HG02938 (cell line): Measurements from ENCODE around the gene CIT.
"Not testable (repeated sequence)": the region's sequence is repeated elsewhere in the genome, so short reads cannot be mapped to it uniquely, and the experiment has no call there.

Experiments used
- ATAC-seq: cut with Tn5 transposase; IDR thresholded peaks from one replicate; pipeline ENCODE4 v1.9.1; 2021; ENCODE audit warnings: mild to moderate bottlenecking, moderate library complexity; ENCODE audit not compliant: unreplicated experiment

The CIT gene

GRCh38 chr12:119746169-119746568 is 131.0 kb downstream of the CIT start:
- ATAC-seq = no peak

DNA sequence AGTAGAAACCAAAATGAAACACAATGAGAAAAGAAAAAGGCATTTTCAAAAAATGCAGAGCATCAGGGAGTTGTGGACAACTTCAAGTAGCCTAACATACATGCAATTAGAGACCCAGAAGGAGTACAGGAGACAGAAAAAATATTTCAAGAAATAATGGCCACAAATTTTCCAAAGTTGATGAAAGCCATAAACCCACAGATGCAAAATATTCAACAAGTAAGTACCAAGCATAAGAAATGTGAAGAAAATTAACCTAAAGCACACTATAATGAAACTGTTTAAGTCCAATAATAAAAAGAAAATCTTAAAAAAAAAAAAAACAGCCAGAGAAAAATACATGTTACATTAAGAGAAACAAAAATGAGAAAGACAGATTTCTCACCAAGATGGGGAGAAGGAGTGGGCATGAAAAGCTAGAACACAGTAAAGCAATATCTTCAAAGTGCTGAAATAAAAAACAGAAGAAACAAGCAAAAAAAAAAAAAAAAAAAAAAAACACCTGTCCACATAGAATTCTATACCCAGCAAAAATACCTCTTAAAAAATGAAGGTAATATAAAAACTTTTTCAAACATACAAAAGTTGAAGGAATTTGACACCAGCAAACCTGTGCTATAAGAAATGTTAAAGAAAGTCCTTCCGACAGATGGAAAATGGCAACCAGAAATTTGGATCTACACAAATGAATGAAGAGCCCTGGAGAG is 132.1 kb downstream of the CIT start:
- ATAC-seq = no peak

- ATAC-seq = no peak
These were observed 134.4 kb downstream of the CIT start for GRCh38 chr12:119742700-119743099.

GRCh38 chr12:119740830-119741229 is 136.3 kb downstream of the CIT start:
- ATAC-seq = no peak

GRCh38 chr12:119735079-119735478 is 142.0 kb downstream of the CIT start:
- ATAC-seq = no peak

GRCh38 chr12:119730381-119730780 is 146.7 kb downstream of the CIT start:
- ATAC-seq = no peak

DNA sequence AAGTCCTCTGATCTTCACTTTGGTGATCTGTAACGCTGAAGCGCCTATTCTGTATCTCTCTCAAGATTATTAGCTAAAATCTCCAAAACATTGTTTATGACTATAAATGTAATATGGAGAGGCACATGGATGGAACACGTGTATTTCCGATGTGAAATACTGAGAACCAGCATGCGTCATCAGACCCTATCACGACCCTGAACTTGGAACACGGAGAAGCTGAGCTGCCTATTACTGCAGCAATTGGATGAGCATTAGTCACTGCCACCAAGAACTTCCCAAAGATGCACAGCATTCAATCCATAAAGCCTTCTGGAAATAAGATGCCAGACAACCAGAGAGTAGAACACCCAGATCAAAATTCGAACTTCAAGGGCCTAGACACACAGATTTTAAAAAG is 147.2 kb downstream of the CIT start:
- ATAC-seq = no peak

GRCh38 chr12:119728444-119728745 is 148.7 kb downstream of the CIT start:
- ATAC-seq = no peak

DNA sequence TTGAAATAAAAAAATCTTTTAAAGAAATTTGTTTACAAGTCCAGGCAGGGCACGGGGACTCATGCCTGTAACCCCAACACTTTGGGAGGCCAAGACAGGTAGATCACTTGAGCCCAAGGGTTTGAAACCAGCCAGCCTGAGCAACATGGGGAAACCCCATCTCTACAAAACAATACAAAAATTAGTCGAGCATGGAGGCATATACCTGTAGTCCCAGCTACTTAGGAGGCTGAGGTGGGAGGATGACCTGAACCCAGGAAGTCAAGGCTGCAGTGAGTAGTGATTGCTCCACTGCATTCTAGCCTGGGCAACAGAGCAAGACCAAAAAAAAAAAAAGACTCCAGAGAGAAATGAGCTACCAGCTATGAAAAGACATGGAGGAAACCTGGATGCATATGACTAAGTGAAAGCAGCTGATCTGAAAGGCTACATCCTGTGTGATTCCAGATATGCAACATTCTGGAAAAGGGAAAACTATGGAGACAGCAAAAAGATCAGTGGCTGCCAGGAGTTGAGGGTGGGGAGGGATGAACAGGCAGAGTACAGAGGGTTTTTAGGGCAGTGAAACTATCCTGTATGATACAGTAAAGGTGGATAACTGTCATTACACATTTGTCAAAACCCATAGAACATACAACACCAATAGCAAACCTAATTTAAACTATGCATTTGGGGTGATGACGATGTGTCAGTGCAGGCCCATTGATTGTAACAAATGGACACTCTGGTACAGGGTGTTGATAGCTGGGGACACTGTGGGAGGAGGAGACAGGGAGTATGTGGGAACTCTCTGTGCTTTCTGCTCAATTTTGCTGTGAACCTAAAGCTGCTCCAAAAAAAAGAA is 149.3 kb downstream of the CIT start:
- no peak for ATAC-seq

GRCh38 chr12:119725523-119725922 is 151.6 kb downstream of the CIT start:
- no peak for ATAC-seq

GRCh38 chr12:119721306-119721705 is 155.8 kb downstream of the CIT start:
- no peak for ATAC-seq

- no peak for ATAC-seq
These were observed 156.8 kb downstream of the CIT start for GRCh38 chr12:119720349-119720748.

GRCh38 chr12:119718141-119718540 is 159.0 kb downstream of the CIT start:
- ATAC-seq = no peak

DNA sequence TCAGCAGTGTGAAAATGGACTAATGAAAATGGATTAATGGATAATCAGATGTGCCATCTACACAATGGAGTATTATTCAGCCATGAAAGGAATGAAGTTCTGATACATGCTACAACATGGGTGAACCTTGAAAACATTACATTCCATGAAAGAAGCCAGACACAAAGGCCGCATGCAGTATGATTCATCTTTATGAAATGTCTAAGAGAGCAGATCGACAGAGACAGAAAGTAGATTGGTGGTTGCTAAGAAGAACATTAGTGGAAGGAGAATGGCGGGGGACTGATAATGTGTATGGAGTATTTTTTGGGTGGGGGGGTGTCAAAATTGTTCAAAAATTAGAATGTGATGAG is 161.9 kb downstream of the CIT start:
- ATAC-seq = no peak

- ATAC-seq = no peak
These were observed 162.4 kb downstream of the CIT start for GRCh38 chr12:119714614-119715267.

- no peak for ATAC-seq
These were observed 163.5 kb downstream of the CIT start for GRCh38 chr12:119713551-119714031.

GRCh38 chr12:119712721-119713120 is 164.4 kb downstream of the CIT start:
- ATAC-seq = no peak

DNA sequence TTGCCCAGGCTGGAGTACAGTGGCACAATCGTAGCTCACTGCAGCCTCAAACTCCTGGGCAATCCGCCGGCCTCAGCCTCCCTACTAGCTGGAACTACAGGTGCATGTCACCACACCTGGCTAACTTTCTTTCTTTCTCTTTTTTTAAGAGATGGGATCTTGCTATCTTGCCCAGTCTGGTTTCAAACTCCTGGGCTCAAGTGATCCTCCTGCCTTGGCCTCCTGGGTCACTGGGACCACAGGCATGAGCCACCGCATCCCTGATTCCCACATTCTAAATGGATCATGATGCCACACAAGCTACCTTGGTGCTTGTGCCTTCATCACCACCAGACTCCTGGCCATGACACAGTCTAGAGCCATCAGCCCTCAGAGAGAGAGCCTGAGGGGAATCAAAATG is 165.4 kb downstream of the CIT start:
- no peak for ATAC-seq

DNA sequence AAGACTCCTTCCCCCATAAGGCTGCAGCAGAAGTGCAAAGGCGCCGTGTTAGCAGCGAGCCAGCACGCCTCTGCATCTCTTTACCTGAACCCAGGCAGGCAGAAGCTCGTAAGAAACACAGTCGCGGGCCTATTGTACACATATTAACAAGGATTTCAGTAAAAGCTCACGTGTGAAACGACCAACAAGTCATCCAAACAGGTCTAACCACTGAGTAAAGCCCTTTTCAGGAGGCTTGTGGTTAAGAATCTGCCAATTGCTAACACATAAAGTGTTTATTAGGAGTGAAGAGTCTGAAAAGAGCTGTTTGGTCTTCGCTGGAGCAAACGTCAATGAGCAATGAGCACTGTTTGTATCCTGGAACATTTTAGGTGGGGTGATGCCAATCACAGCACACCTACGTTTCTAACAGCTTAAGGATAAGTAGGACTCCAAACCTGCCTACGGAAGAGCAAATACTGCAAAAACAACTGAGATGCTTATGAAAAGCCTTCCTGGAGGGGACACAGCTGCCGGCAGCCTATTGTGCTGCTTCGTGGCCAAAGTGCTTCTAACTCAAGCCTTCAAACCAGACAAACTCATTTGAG is 166.1 kb downstream of the CIT start:
- no peak for ATAC-seq

GRCh38 chr12:119710374-119710964 is 166.7 kb downstream of the CIT start:
- ATAC-seq = no peak

- not testable (repeated sequence) for ATAC-seq
These were observed 170.7 kb downstream of the CIT start for GRCh38 chr12:119706427-119706826.
